ENCODE measurements around the gene CYB5B. TPM values are rescaled to one million over a fixed set of nuclear protein-coding genes. Genes with fewer than 3 reads are reported as not detected.

Gene CYB5B
- total RNA-seq, 1 donor from 2014 or later, result 83.7 TPM

- ATAC-seq, result no peak
These were observed 24.2 kb downstream of the CYB5B start for GRCh38 chr16:69448470-69449193.

GRCh38 chr16:69451166-69451565 lies 26.7 kb downstream of the CYB5B start:
- no peak for ATAC-seq

- ATAC-seq, result no peak
These were observed 29.5 kb downstream of the CYB5B start for GRCh38 chr16:69453936-69454335.

DNA sequence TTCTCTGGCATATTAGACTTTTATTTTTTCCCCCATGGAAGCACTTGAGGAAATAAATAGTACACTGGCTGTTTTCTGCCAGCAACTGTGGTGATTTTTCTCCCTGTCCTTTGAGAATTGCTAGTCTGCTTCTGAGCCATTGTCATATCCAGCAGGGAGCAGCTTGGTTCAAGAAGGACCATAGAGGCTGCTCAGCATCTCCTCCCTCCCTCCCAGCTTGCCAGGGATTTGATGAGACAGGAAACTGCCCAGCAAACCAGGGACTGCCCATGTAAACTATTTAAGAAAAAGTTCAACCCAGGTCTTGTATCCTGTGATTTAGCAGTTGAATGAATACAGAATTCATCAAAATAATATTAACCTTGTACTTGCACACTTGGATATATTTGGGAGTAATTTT lies 39.5 kb downstream of the CYB5B start:
- ATAC-seq, result no peak

GRCh38 chr16:69465083-69465721 lies 40.8 kb downstream of the CYB5B start:
- no peak for ATAC-seq

GRCh38 chr16:69465881-69466280 lies 41.5 kb downstream of the CYB5B start:
- ATAC-seq, result no peak

DNA sequence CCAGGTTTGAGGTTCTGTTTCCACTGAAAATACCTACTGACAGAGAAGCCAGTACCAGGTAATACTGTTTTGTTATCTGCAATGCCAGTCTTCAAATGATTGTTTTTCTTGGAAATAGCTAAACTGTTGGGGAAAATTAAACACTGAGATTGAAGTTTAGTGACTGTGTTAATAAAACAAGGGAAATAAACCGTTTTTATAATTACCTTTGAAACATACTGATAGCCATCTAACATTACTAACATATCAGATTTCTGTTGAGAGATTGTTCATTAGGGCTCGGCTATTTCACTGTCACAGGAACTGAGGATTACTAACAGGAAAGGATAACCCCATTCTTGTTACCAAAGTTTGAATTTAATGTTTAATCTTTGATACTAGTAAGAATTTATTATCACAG lies 42.1 kb downstream of the CYB5B start:
- ATAC-seq, result no peak

DNA sequence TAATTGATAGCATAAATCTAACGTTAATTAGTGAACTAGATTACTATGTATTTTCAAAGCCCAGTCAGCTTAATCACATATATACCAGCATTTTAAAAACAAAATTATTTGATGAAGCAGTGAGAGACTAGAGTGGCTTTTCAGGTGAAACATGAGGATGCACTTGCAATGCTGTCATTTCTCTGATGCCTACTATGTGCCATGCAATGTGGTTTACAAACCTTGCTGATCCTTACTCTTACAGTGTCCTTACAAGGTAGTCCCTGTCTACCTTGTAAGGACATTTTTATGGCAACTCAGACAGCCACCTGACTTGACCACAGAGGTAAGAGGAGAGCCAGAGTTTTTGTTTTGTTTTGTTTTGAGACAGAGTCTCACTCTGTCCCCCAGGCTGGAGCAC lies 42.7 kb downstream of the CYB5B start:
- no peak for ATAC-seq

- no peak for ATAC-seq
These were observed 43.2 kb downstream of the CYB5B start for GRCh38 chr16:69467531-69468204.

DNA sequence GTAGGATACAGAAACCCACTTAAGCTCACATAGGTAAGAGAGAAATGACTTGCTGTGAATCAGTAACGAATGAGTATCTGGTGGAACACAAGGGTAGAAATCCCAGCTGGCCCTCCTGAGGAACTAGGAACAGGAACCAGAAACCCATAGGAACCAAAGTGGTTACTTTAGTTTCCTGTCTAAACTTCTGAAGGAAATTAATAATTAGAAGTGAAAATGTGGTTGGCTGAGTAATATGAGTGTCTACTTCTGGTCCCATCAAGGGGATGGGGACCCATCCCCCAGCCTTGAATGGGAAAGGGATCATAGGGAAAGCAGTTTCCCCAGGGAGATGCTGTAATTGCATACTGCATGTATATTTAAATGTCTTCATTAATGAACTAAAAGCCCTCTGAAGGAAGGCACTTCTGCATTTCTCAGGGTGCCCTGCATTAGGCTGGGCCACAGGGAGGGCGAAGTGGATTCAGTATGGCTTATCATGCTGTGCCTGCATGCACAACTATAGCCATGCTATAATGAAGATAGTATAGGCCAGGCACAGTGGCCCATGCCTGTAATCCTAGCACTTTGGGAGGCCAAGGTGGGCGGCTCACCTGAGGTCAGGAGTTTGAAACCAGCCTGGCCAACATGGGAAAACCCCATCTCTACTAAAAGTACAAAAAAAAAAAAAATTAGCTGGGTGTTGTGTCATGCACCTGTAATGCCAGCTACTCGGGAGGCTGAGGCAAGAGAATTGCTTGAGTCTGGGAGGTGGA lies 45.6 kb downstream of the CYB5B start:
- ATAC-seq, result no peak

DNA sequence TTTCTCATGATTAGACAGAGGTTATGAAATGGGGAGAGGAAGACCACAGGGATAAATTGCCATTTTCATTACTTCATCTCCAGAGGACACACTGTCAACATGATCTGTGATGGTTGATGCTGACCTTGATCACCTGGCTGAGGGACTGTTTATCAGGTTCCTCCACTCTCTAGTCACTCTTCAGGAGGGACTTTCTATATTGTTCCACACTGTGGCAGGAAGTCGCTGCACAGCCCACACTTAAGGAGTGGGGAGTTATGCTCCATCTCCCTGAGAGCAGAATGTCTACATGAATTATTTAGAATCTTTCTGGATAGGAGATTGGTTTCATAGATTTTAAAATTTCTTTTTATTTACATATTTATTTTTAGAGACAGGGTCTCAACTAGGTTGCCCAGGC lies 46.7 kb downstream of the CYB5B start:
- no peak for ATAC-seq

GRCh38 chr16:69474408-69474807 lies 50.0 kb downstream of the CYB5B start:
- no peak for ATAC-seq

DNA sequence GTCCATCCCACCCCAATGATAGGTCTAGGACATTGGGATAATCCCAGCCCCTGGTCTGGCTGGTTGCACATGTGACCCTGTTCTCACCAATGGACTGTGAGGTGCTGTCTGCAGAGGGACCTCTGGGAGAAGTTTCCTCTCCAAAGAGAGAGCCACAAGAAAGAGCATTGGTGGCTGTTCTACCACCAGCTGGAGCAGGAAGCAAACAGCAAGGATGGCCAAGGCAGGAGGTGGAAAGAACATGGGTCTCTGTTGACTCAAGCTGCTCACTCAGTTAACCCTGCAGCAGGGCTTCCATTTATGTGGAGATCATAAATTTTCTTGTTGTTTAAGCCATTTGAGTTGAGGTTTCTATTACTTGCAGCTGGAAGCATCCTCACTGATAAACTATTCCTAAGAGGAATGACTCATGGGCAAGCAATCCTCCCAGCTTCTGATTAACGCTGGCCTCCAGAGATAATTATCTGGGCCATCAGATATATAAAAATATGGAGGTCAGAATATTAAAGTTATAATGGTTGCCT lies 52.6 kb downstream of the CYB5B start:
- no peak for ATAC-seq

DNA sequence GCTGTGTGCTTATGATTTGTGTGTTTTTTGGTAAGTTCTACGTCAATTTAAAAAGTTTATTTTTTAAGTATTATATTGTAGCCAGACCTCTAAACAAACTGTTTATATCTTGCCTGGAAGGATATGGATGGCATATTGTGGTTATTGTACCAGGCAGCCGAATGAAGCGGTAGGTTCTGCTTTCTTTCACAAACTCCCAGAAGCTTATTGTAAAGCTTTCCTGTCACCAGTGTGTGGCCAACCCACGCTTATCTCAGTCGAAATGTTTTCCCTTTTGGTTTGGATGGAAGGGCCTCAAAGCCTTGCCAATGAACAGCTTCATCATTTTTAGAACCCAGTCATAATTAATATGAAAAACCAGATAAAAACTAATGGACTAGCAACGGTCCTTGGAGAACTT lies 53.1 kb downstream of the CYB5B start:
- ATAC-seq, result no peak

GRCh38 chr16:69478685-69479084 lies 54.3 kb downstream of the CYB5B start:
- no peak for ATAC-seq

DNA sequence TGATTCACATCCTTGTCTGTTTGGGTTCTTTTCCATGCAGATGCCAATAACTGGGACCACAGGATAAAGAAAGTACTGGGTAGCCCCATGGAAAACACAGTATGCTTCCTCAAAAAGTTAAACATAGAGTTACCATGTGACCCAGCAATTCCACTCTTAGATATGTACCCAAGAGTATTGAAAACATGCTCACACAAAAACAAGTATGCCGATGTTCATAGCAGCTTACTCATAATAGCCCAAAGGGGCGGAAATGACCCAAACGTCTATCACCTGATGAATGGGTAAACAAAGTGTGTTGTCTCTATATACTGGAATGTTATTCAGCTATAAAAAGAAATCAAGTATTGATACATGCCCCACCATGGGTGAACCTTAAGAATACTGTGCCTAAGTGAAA lies 55.4 kb downstream of the CYB5B start:
- no peak for ATAC-seq

DNA sequence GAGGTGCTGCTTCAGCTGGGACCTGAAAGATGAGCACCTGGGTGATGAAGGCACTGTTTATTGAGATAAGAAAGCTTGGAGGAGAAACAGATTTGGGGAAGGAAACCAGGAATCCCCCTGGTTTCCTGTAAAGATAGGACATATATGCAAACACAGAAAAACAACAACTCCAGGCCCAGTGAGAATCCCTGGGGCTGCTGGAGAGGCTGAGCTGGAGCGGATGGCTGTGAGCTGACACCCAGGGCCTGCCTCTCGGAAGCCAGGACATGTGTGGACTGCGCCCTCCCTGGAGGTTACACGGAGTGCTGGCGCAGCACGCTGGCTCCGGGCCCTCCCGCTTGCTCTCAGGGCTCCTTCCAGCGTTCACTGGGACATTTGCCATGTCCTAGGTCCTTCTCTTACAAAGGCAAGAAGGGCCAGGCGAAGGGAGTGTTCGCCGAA lies 57.5 kb downstream of the CYB5B start:
- peak; percentile 96 for ATAC-seq

GRCh38 chr16:69482410-69482991 lies 58.1 kb downstream of the CYB5B start:
- peak; percentile 53 for ATAC-seq

DNA sequence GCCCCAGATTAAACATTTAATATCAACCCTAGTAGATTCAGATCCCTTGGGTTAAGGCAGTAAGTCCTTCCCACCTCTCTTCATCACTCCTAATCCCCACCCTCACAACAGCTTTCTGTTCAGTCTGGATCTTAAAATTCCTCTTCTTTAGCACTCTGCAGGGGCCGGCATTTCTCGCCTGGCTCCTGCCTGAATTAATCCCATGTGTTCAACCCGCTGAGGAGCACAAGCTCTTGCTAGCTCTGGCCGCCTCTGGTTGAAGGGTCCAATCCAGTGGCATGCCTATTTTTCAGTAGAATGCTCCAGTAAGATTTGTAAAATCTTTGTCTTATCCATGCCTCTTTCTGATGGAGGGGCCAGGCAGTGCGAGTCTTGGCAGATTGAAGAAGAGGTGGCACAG lies 59.2 kb downstream of the CYB5B start:
- ATAC-seq, result no peak

GRCh38 chr16:69485361-69485760 lies 60.9 kb downstream of the CYB5B start:
- ATAC-seq, result no peak

DNA sequence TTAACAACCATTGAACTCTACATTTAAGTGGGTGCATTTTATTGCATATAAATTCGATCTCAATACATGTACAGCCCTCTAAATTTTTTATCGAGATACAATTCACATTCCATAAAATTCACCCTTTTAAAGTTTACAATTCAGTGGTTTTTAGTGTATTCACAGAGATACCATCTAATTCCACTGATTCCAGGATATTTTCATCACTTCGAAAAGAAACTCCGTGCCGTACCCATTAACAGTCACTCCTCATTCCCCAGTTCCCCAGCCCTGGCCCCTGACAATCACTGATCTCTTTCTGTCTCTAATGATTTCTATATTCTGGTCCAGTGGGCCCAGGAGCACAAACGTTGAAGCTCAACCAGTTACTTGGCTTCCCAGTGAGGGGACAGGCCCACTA lies 61.4 kb downstream of the CYB5B start:
- no peak for ATAC-seq

- no peak for ATAC-seq
These were observed 61.9 kb downstream of the CYB5B start for GRCh38 chr16:69486272-69486671.

DNA sequence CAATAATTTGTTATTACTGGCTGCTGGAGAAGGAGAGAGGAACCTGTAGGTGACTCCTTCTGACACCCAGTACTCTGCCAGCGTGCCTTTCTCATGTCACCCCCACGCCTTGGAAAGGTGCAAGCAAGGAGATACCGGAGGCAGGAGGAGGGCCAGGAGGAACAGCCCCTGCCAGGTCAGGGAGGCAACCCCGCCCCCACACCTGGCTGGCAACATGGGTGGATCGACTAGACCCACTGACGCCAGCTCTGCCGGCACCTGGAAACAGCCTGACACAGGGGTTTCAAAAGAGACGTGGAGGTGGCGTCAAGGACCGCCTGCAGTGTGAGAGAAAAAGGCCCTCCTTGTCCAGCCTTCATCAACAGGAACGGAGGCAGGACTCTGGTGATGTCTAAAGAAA lies 62.3 kb downstream of the CYB5B start:
- no peak for ATAC-seq

Measured in esophagus mucosa (tissue), 1 donor.